GM18858 (cell line): ENCODE data around the gene PALD1.

Experiments
- ATAC-seq: cut with Tn5 transposase; IDR thresholded peaks from one replicate; pipeline ENCODE4 v1.9.1; 2021; ENCODE audit not compliant: unreplicated experiment

The PALD1 gene

GRCh38 chr10:70534281-70534680 lies 55.7 kb downstream of the PALD1 start:
- no peak for ATAC-seq

GRCh38 chr10:70535001-70535400 lies 56.4 kb downstream of the PALD1 start:
- no peak for ATAC-seq

- ATAC-seq, result no peak
Measured at GRCh38 chr10:70535451-70535850, 56.9 kb downstream of the PALD1 start.

GRCh38 chr10:70536196-70536861 lies 57.8 kb downstream of the PALD1 start:
- no peak for ATAC-seq

GRCh38 chr10:70537398-70538194 lies 59.0 kb downstream of the PALD1 start:
- no peak for ATAC-seq

- no peak for ATAC-seq
Measured at GRCh38 chr10:70538195-70538520, 59.6 kb downstream of the PALD1 start.

GRCh38 chr10:70538731-70539338 lies 60.3 kb downstream of the PALD1 start:
- no peak for ATAC-seq

GRCh38 chr10:70539471-70539870 lies 60.9 kb downstream of the PALD1 start:
- no peak for ATAC-seq

GRCh38 chr10:70540089-70540788 lies 61.7 kb downstream of the PALD1 start:
- ATAC-seq, result no peak

GRCh38 chr10:70540789-70541360 lies 62.3 kb downstream of the PALD1 start:
- no peak for ATAC-seq

GRCh38 chr10:70541736-70542564 lies 63.4 kb downstream of the PALD1 start:
- ATAC-seq, result no peak

- ATAC-seq, result no peak
Measured at GRCh38 chr10:70542565-70542938, 64.0 kb downstream of the PALD1 start.

- ATAC-seq, result no peak
Measured at GRCh38 chr10:70543911-70544310, 65.3 kb downstream of the PALD1 start.

- no peak for ATAC-seq
Measured at GRCh38 chr10:70544431-70545340, 66.1 kb downstream of the PALD1 start.

- no peak for ATAC-seq
Measured at GRCh38 chr10:70546584-70546983, 68.0 kb downstream of the PALD1 start.

GRCh38 chr10:70549351-70549961 lies 70.9 kb downstream of the PALD1 start:
- ATAC-seq, result no peak

GRCh38 chr10:70549962-70550458 lies 71.4 kb downstream of the PALD1 start:
- ATAC-seq, result no peak

GRCh38 chr10:70550459-70550858 lies 71.9 kb downstream of the PALD1 start:
- ATAC-seq, result no peak

GRCh38 chr10:70551466-70551865 lies 72.9 kb downstream of the PALD1 start:
- ATAC-seq, result no peak
